Panc1 (cell line): ENCODE data around the gene STAT3. TPM values are rescaled to one million over a fixed set of nuclear protein-coding genes. Genes with fewer than 3 reads are reported as not detected.

Source experiments
- ATAC-seq: fragments of 200-7000 bp; cut with Tn5 transposase; 2 replicates; pipeline ENCODE4 v1.9.1; 2020; ENCODE audit warnings: mild to moderate bottlenecking, moderate library complexity
- BruUV-seq: library from RNA; stranded (reverse); fragments of 400-500 nt; replicated peaks from 2 replicates; lab custom pipeline; 2021; lab: Mats Ljungman, UMichigan
- CTCF ChIA-PET: fragments of 300-600 bp; sonication (Branson Sonifier 250); formaldehyde crosslinking; loops from one replicate; lab custom pipeline; 2022; ENCODE audit warnings: antibody characterized with exemption; lab: Charles Lee
- POLR2A ChIA-PET: fragments of 300-600 bp; sonication (Branson Sonifier 250); formaldehyde crosslinking; loops from one replicate; lab custom pipeline; 2022; ENCODE audit warnings: antibody characterized with exemption; lab: Charles Lee
- DNase-seq: peaks from one replicate; pipeline ENCODE4 v3.0.0-alpha.2; 2010; ENCODE audit warnings: low read depth, low spot score
- H3K27ac ChIP-seq: 2 replicates; pipeline ENCODE4 v1.5.1; 2011; ENCODE audit warnings: mild to moderate bottlenecking, low read length, inconsistent platforms
- H3K27me3 ChIP-seq: fragments of 200-500 bp; sonication (Bioruptor generic); 2 replicates; pipeline ENCODE4 v1.6.0; 2014; ENCODE audit warnings: low read length, inconsistent platforms; ENCODE audit not compliant: control insufficient read depth, insufficient read depth
- H3K36me3 ChIP-seq: fragments of 200-500 bp; sonication (Bioruptor generic); 2 replicates; pipeline ENCODE4 v1.5.1; 2014; ENCODE audit warnings: inconsistent platforms, mild to moderate bottlenecking, low read length, moderate library complexity; ENCODE audit not compliant: control insufficient read depth, insufficient read depth
- H3K4me1 ChIP-seq: 2 replicates; pipeline ENCODE4 v1.5.1; 2011; ENCODE audit warnings: inconsistent platforms, mild to moderate bottlenecking, low read length, moderate library complexity; ENCODE audit not compliant: control insufficient read depth, insufficient read depth
- H3K4me3 ChIP-seq, 2 experiments: 2 replicates each; pipeline ENCODE4 v1.5.1; 2011 to 2012; ENCODE audit warnings: low read depth in 2 of 2, low read length in 2 of 2, mild to moderate bottlenecking in 2 of 2, inconsistent platforms in 1 of 2, moderate library complexity in 1 of 2
- H3K9me3 ChIP-seq: fragments of 200-500 bp; sonication (Bioruptor generic); 2 replicates; pipeline ENCODE4 v1.5.1; 2014; ENCODE audit warnings: low read depth, mild to moderate bottlenecking, inconsistent platforms, low read length, moderate library complexity; ENCODE audit not compliant: control insufficient read depth, insufficient read depth
- POLR2AphosphoS5 ChIP-seq: IDR thresholded peaks from 2 replicates; pipeline ENCODE4 v1.6.1; 2012; ENCODE audit warnings: mild to moderate bottlenecking, low read depth, low read length, moderate library complexity
- SIN3A ChIP-seq: IDR thresholded peaks from 2 replicates; pipeline ENCODE4 v1.6.1; 2012; ENCODE audit warnings: low read depth, mild to moderate bottlenecking, low read length, moderate library complexity, borderline replicate concordance; ENCODE audit not compliant: insufficient read depth
- in situ Hi-C: cut with HindIII; loops from 2 replicates; pipeline ENCODE4 v1.10.0; 2016; ENCODE audit warnings: low sequenced_read_pairs, low pct_unique_long_range_greater_than_20kb
- intact Hi-C: fragments of 100-400 bp; cut with micrococcal nuclease; formaldehyde crosslinking; loops from one replicate; pipeline ENCODE4 v1.10.0; 2022; ENCODE audit not compliant: unreplicated experiment
- total RNA-seq: library from RNA; stranded (reverse); gene quantifications from one replicate; pipeline ENCODE4 v1.2.1, GENCODE V29; 2021; ENCODE audit not compliant: unreplicated experiment
- TF ChIP-seq, protein P1 (sequence below), 2 experiments: IDR thresholded peaks; 2 replicates each; pipeline ENCODE4 v1.6.1; 2011 to 2012; ENCODE audit warnings: low read depth in 2 of 2, control low read depth in 1 of 2, low read length in 1 of 2, mild to moderate bottlenecking in 1 of 2, moderate library complexity in 1 of 2; ENCODE audit not compliant: insufficient read depth in 1 of 2
- TF ChIP-seq, protein P2 (sequence below): fragments of 450-650 bp; IDR thresholded peaks from 2 replicates; pipeline ENCODE4 v1.5.1; 2017; ENCODE audit warnings: mild to moderate bottlenecking

Gene STAT3
- total RNA-seq, 1 experiment from 2014 or later, result 287 TPM

- Histone ChIP-seq H3K9me3 (no peaks in the 10 kb centered on the region), H3K27me3 (no peaks in the 10 kb centered on the region), H3K27ac (peak overlapping the region; percentile 89), H3K36me3 (no peaks in the 10 kb centered on the region; the same call in 1 of the 2 replicates), H3K4me3 (peak overlapping the region; percentile 62 to 88), H3K4me1 (peaks cover 26% of the 10 kb centered on the region)
- DNase-seq, result no peak
- POLR2A ChIA-PET, result interaction anchor here (0.7 to 1.1 kb wide), 3 partner anchors 11 to 86 kb away, joined by 3 to 5 read pairs (median 3); partner anchors contain the start of gene STAT3
- peak; percentile 40 for ATAC-seq
- TSS peak; percentile 93 for BruUV-seq
- intact Hi-C loops (loop anchor here (10.0 kb wide), 1 partner anchor 102 kb away; no protein-coding TSS in a partner anchor), in situ Hi-C loops (no loop called here)
- TF ChIP-seq POLR2AphosphoS5 (no peak), SIN3A (0 out of 2 replicates have a peak, but pooled peaks have one; percentile 4)
- TF ChIP-seq, protein P1, sequence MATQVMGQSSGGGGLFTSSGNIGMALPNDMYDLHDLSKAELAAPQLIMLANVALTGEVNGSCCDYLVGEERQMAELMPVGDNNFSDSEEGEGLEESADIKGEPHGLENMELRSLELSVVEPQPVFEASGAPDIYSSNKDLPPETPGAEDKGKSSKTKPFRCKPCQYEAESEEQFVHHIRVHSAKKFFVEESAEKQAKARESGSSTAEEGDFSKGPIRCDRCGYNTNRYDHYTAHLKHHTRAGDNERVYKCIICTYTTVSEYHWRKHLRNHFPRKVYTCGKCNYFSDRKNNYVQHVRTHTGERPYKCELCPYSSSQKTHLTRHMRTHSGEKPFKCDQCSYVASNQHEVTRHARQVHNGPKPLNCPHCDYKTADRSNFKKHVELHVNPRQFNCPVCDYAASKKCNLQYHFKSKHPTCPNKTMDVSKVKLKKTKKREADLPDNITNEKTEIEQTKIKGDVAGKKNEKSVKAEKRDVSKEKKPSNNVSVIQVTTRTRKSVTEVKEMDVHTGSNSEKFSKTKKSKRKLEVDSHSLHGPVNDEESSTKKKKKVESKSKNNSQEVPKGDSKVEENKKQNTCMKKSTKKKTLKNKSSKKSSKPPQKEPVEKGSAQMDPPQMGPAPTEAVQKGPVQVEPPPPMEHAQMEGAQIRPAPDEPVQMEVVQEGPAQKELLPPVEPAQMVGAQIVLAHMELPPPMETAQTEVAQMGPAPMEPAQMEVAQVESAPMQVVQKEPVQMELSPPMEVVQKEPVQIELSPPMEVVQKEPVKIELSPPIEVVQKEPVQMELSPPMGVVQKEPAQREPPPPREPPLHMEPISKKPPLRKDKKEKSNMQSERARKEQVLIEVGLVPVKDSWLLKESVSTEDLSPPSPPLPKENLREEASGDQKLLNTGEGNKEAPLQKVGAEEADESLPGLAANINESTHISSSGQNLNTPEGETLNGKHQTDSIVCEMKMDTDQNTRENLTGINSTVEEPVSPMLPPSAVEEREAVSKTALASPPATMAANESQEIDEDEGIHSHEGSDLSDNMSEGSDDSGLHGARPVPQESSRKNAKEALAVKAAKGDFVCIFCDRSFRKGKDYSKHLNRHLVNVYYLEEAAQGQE (IDR thresholded peaks at IDR 0.05; ENCODE audit: insufficient read depth in 1 of 2, low read depth in 2 of 2, low read length in 1 of 2), result no peak
- TF ChIP-seq, protein P2, sequence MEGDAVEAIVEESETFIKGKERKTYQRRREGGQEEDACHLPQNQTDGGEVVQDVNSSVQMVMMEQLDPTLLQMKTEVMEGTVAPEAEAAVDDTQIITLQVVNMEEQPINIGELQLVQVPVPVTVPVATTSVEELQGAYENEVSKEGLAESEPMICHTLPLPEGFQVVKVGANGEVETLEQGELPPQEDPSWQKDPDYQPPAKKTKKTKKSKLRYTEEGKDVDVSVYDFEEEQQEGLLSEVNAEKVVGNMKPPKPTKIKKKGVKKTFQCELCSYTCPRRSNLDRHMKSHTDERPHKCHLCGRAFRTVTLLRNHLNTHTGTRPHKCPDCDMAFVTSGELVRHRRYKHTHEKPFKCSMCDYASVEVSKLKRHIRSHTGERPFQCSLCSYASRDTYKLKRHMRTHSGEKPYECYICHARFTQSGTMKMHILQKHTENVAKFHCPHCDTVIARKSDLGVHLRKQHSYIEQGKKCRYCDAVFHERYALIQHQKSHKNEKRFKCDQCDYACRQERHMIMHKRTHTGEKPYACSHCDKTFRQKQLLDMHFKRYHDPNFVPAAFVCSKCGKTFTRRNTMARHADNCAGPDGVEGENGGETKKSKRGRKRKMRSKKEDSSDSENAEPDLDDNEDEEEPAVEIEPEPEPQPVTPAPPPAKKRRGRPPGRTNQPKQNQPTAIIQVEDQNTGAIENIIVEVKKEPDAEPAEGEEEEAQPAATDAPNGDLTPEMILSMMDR, result no peak
- CTCF ChIA-PET, result interaction anchor here (0.6 to 0.9 kb wide), 2 partner anchors 20 to 95 kb away, joined by 5 to 6 read pairs; no protein-coding TSS in a partner anchor
Measured at GRCh38 chr17:42422412-42422957, 34.2 kb upstream of the STAT3 start.

- ChIA-PET POLR2A (no interaction called here), CTCF (interaction anchor here (0.6 kb wide), 1 partner anchor 20 kb away, joined by 6 read pairs; no protein-coding TSS in a partner anchor)
- Histone ChIP-seq H3K4me1 (peaks cover 27% of the 10 kb centered on the region), H3K36me3 (no peaks in the 10 kb centered on the region; the same call in 1 of the 2 replicates), H3K27ac (peak overlapping the region; percentile 82), H3K4me3 (peak overlapping the region; percentile 62 to 88), H3K9me3 (no peaks in the 10 kb centered on the region), H3K27me3 (no peaks in the 10 kb centered on the region)
- ATAC-seq, result peak; percentile 26
- intact Hi-C loops, result loop anchor here (10.0 kb wide), 1 partner anchor 103 kb away; no protein-coding TSS in a partner anchor
- no peak for DNase-seq
- TF ChIP-seq, protein P2, result no peak
- no peak for TF ChIP-seq POLR2AphosphoS5
- TF ChIP-seq, protein P1 (IDR thresholded peaks at IDR 0.05; ENCODE audit: insufficient read depth in 1 of 2, low read depth in 2 of 2, low read length in 1 of 2), result no peak
- BruUV-seq, result no TSS peak
- in situ Hi-C loops, result no loop called here
Measured at GRCh38 chr17:42421507-42422338, 33.5 kb upstream of the STAT3 start.
